Measurements from ENCODE around the gene PSAT1. TPM values are rescaled to one million over a fixed set of nuclear protein-coding genes. Genes with fewer than 3 reads are reported as not detected.

PSAT1 gene
- polyA plus RNA-seq, 3 donors: 0.05 to 4.7 (median 0.11) TPM

DNA sequence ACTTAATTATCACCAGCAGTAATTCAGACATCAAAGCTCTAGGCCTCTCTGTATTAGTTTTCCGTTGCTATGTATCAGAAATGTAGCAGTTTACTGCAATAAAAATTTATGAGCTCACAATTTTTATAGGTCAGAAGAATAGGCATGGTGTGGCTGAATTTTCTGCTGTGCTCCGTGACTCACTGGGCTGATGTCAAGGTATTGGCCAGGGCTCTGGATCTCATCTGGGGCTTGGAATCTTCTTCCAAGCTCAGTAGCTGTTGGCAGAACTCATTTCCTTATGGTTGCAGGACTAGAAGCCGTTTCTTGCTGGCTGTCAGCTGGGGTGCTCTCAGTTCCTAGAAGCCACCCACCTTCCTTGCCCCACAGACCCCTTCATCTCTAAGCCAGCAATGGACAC, 66.3 kb downstream of the PSAT1 start:
- Mint-ChIP-seq H3K36me3 (no peaks in the 10 kb centered on the region), H3K9me3 (peaks cover 0 to 3% (median 0%) of the 10 kb centered on the region in 7 donors), H3K4me3 (no peak overlapping the region), H3K27me3 (ENCODE audit: low read depth in 3 of 3) (peaks cover 0 to 2% (median 1%) of the 10 kb centered on the region in 3 donors), H3K4me1 (peaks cover 5% of the 10 kb centered on the region), H3K27ac (no peak overlapping the region)
- WGBS (ENCODE audit: insufficient coverage): 97% methylated on average over 3 of the region's 3 CpGs
- no peaks in the 10 kb centered on the region for H3K79me2 ChIP-seq (ENCODE audit: insufficient read depth, low read length)
- no peaks in the 10 kb centered on the region for H3K36me3 ChIP-seq (replicated peaks in 1 of 2; ENCODE audit: control insufficient read depth in 1 of 2, insufficient read depth in 2 of 2, low read length in 2 of 2)
- H3K4me3 ChIP-seq (replicated peaks in 1 of 3; ENCODE audit: low read depth in 2 of 3, low read length in 3 of 3): no peak overlapping the region
- no peak overlapping the region for H3K4me2 ChIP-seq (replicated peaks; ENCODE audit: extremely low read depth, low read length, poor library complexity, severe bottlenecking)
- H3K27ac ChIP-seq (ENCODE audit: low read depth in 1 of 2, low read length in 2 of 2): no peak overlapping the region
- H2AFZ ChIP-seq (ENCODE audit: insufficient read depth, low read depth, low read length, poor library complexity, severe bottlenecking): no peak overlapping the region
- no peak overlapping the region for H3K9ac ChIP-seq (ENCODE audit: insufficient read depth, low read length, poor library complexity, severe bottlenecking)
- H3K27me3 ChIP-seq (ENCODE audit: control insufficient read depth in 2 of 2, insufficient read depth in 2 of 2, low read length in 2 of 2): no peaks in the 10 kb centered on the region
- intact Hi-C loops (cut with micrococcal nuclease): no loop called here
- DNase-seq: no peak
- H4K20me1 ChIP-seq (ENCODE audit: insufficient read depth, low read length): no peaks in the 10 kb centered on the region
- H3K9me3 ChIP-seq (replicated peaks in 1 of 2; ENCODE audit: control insufficient read depth in 1 of 2, insufficient read depth in 1 of 2, low read length in 2 of 2): no peaks in the 10 kb centered on the region
- H3K4me1 ChIP-seq (ENCODE audit: control insufficient read depth in 1 of 2, insufficient read depth in 2 of 2, low read length in 2 of 2): no peaks in the 10 kb centered on the region
- TF ChIP-seq, protein P1, sequence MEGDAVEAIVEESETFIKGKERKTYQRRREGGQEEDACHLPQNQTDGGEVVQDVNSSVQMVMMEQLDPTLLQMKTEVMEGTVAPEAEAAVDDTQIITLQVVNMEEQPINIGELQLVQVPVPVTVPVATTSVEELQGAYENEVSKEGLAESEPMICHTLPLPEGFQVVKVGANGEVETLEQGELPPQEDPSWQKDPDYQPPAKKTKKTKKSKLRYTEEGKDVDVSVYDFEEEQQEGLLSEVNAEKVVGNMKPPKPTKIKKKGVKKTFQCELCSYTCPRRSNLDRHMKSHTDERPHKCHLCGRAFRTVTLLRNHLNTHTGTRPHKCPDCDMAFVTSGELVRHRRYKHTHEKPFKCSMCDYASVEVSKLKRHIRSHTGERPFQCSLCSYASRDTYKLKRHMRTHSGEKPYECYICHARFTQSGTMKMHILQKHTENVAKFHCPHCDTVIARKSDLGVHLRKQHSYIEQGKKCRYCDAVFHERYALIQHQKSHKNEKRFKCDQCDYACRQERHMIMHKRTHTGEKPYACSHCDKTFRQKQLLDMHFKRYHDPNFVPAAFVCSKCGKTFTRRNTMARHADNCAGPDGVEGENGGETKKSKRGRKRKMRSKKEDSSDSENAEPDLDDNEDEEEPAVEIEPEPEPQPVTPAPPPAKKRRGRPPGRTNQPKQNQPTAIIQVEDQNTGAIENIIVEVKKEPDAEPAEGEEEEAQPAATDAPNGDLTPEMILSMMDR (IDR thresholded peaks at IDR 0.05): no peak

- H3K4me3 Mint-ChIP-seq: no peak overlapping the region
- TF ChIP-seq, protein P1 (IDR thresholded peaks at IDR 0.05): peak; percentile 65
- H3K27me3 Mint-ChIP-seq (ENCODE audit: low read depth in 3 of 3): peaks cover 0 to 2% (median 1%) of the 10 kb centered on the region in 3 donors
- no peak overlapping the region for H3K9ac ChIP-seq (ENCODE audit: insufficient read depth, low read length, poor library complexity, severe bottlenecking)
- no peaks in the 10 kb centered on the region for H4K20me1 ChIP-seq (ENCODE audit: insufficient read depth, low read length)
- DNase-seq: no peak
- no peaks in the 10 kb centered on the region for H3K79me2 ChIP-seq (ENCODE audit: insufficient read depth, low read length)
- H3K9me3 Mint-ChIP-seq: peaks cover 0 to 3% (median 0%) of the 10 kb centered on the region in 7 donors
- H3K4me1 ChIP-seq (ENCODE audit: control insufficient read depth in 1 of 2, insufficient read depth in 2 of 2, low read length in 2 of 2): no peaks in the 10 kb centered on the region
- no peaks in the 10 kb centered on the region for H3K36me3 ChIP-seq (replicated peaks in 1 of 2; ENCODE audit: control insufficient read depth in 1 of 2, insufficient read depth in 2 of 2, low read length in 2 of 2)
- no peak overlapping the region for H3K4me2 ChIP-seq (replicated peaks; ENCODE audit: extremely low read depth, low read length, poor library complexity, severe bottlenecking)
- no peak overlapping the region for H2AFZ ChIP-seq (ENCODE audit: insufficient read depth, low read depth, low read length, poor library complexity, severe bottlenecking)
- H3K27ac ChIP-seq (ENCODE audit: low read depth in 1 of 2, low read length in 2 of 2): no peak overlapping the region
- intact Hi-C loops (cut with micrococcal nuclease): no loop called here
- no peaks in the 10 kb centered on the region for H3K36me3 Mint-ChIP-seq
- no peaks in the 10 kb centered on the region for H3K9me3 ChIP-seq (replicated peaks in 1 of 2; ENCODE audit: control insufficient read depth in 1 of 2, insufficient read depth in 1 of 2, low read length in 2 of 2)
- no peak overlapping the region for H3K27ac Mint-ChIP-seq
- WGBS (ENCODE audit: insufficient coverage): no CpG with 5 or more reads among the region's 4 CpGs
- H3K27me3 ChIP-seq (ENCODE audit: control insufficient read depth in 2 of 2, insufficient read depth in 2 of 2, low read length in 2 of 2): no peaks in the 10 kb centered on the region
- H3K4me3 ChIP-seq (replicated peaks in 1 of 3; ENCODE audit: low read depth in 2 of 3, low read length in 3 of 3): no peak overlapping the region
- H3K4me1 Mint-ChIP-seq: peaks cover 12% of the 10 kb centered on the region
Observed at GRCh38 chr9:78365748-78366697, 69.1 kb downstream of the PSAT1 start.

Measured in CD14-positive monocyte (primary cell).